DND-41 (cell line): ENCODE data around the gene MOV10L1.

ENCODE experiments used
- CTCF ChIP-seq: IDR thresholded peaks from 2 replicates; pipeline ENCODE4 v1.5.1; 2012; ENCODE audit warnings: borderline replicate concordance, low read length, moderate library complexity, mild to moderate bottlenecking; ENCODE audit not compliant: poor library complexity, severe bottlenecking; ENCODE audit errors: extremely low read depth
- EZH2 ChIP-seq: IDR thresholded peaks from 3 replicates; pipeline ENCODE4 v1.6.1; 2012; ENCODE audit warnings: borderline replicate concordance, low read depth, mild to moderate bottlenecking, moderate library complexity, low read length, inconsistent platforms; ENCODE audit not compliant: severe bottlenecking

GRCh38 chr22:50082197-50082715, 7.5 kb upstream of the MOV10L1 start:
- TF ChIP-seq CTCF (no peak), EZH2 (no peak)
